Erythroblast (primary cell): Measurements from ENCODE around the gene PLS1.
A peak's percentile ranks its signal among the peaks of the same experiment; 100 is the strongest.
"Not testable (repeated sequence)": the region's sequence is repeated elsewhere in the genome, so short reads cannot be mapped to it uniquely, and the experiment has no call there.

ENCODE experiments used
- DNase-seq, 2 experiments: peaks; one replicate each; lab custom pipeline; 2025; lab: John Stamatoyannopoulos, UW
- GATA1 ChIP-seq: IDR thresholded peaks from 2 replicates; pipeline ENCODE4 v1.6.1; 2011; ENCODE audit warnings: low read depth, mild to moderate bottlenecking, control low read depth, low read length, moderate library complexity
- POLR2A ChIP-seq: IDR thresholded peaks from 2 replicates; pipeline ENCODE4 v1.6.1; 2011; ENCODE audit warnings: mild to moderate bottlenecking, low read length

The PLS1 gene

DNA sequence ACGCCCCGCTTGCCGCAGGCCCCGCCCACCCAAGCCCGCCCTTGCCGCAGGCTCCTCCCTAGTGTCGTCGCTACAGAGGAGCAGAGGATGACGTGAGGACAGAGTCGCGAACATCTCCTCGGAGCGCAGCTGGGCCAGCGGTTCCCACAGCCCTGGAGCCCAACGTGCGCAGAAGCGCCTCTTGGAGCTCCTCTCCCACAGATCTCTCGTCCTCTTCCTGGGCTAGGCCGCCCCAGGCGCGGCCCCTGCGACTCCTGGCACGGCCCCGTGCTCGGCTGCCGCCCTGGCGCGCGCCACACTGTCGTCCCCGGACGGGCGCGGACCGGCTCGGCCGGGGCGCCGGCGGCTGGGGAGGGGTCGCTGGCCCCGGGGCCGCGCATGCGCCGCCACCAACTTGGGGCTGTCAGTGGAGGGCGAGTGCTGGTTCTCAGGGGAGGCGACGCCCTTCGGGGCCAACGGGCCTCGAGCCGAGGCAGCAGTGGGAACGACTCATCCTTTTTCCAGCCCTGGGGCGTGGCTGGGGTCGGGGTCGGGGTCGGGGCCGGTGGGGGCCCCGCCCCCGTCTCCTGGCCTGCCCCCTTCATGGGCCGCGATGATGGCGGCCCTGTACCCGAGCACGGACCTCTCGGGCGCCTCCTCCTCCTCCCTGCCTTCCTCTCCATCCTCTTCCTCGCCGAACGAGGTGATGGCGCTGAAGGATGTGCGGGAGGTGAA lies 127.9 kb downstream of the PLS1 start, which contains the start of gene TRPC1:
Gene TRPC1, plus strand, starts transcription at position 67 of the 714 bp plus-strand sequence. Its CDS starts 526 bp downstream, at position 593.
- no peak for TF ChIP-seq GATA1
- peak; percentile 70 for TF ChIP-seq POLR2A
- peak; percentile 88 to 91 for DNase-seq

DNA sequence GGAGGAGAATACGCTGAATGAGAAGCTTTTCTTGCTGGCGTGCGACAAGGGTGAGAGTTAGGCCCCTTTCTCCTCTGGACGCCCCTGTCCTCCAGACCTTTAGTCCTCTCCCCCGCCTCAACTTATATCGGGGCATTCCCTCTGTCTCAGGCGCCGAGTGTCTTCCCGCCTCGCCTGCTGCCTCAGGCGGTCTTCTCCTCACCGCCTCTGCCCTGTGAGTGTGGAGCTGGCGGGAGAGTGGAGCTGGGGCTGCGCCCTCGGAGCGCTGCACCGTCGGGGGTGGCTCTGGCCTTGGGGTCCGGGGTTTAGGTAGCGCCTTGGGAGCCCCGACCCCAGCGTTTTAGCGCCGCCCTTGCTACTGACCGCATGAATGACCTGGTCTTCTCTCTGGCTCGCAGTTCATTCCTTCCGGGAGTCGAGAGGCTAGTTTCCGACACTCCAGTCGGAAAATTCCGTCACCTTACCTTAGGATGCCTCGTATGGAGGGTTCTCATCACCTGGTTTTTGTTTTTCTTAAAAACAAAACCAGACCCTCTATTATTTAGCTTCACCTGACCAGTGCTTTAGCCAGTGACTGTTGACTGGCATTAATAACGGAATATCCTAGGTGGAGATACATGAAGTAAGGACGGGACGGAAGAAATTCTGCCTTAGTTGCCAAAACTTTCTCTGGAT lies 128.6 kb downstream of the PLS1 start:
- TF ChIP-seq POLR2A: no peak
- no peak for TF ChIP-seq GATA1
- DNase-seq: no peak

DNA sequence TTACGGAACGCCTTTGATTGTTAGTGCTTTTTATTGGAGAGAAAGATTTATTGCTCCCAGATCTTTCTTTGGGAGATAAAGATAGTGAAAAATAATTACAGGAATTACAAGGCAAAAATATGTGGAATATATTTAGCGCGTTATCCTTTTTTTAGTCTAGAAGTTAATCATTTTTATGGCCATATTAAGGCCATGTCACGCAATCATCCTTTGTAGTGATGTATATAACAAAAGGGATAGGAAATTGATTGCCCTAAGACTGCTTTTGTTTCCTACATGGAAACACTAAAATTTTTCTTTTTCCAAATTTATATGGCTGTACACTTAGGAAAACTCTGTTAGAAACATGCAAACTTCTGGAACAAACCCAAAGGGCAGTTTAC lies 129.2 kb downstream of the PLS1 start:
- no peak for DNase-seq

DNA sequence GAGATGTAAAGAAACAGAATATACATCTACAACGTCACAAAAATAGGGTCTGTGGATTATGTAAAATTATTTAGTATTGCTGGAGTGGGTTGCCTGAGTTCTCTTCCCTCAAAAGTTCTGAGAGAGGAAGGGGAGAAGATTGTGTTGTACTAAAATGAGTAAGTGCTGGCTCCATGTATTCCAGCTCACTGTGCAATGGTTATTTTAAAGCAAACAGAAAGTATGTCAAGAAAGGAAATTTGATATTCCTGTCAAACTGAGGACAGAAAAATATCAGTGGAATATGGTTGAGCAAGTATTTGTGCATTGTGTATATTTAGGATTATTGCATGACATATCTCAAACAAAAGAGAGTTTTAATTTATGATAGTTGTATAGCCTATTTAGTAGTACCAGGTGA lies 129.8 kb downstream of the PLS1 start:
- DNase-seq: no peak
- no peak for TF ChIP-seq POLR2A
- TF ChIP-seq GATA1: no peak

More for the DNA sequence above, 129.2 kb downstream of the PLS1 start:
- TF ChIP-seq GATA1: no peak
- no peak for TF ChIP-seq POLR2A

DNA sequence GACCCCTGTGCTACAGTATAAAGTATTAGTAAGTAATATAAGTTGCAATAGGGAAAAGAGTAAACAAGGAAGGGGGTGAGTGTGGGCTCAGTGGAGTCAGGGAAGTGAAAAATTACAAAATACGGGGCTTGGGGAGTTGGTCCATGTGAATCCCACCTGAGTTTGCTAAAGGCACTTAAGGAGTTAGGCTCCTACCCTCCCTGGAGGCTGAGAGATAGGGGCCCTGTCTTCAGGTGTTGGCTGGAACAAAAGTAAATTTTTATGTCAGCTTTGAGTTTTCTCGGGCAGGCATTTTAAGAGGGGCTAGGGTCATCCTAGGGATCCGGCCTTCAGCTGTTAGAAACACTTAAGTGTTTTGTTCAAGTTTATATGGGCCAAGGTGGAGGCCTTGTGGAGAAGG lies 135.9 kb downstream of the PLS1 start:
- TF ChIP-seq GATA1: no peak
- no peak for TF ChIP-seq POLR2A
- DNase-seq: no peak

DNA sequence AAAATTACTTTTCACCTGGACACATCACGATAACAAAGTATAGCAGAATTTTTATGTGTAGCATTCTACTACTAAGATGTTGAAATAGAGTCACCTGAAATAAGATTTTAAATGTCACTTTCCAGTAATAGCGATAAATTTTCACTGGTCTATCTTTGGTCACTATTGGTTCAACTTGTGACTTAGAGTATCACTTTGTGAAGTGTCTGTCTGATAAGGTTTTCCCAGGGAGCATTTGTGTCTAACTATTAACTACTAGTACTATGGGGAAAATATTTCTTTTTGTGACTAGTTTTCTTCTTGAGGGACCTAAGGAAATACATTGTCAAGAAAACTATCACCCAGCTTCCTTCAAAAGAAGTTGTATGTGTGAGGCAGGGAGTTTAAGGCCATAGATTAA lies 138.6 kb downstream of the PLS1 start:
- no peak for TF ChIP-seq POLR2A
- no peak for TF ChIP-seq GATA1
- DNase-seq: no peak

DNA sequence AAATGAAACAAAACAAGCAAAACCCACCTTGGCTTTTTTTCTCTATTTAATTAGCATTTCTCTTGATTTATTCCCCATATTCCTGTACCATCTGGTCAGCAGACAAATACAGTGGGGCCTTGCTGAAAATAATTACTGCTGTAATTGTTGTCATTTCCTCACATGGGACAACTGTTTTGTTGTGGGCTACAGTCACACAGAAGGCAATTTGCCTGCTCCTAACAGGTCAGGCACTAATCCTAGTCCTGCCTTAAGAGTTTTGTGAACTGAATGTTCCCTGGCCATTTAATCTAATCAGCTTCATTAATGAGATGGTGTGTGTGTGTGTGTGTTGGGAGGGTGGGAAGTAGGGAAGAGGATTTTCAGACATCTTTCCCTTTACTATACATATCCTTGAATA lies 139.3 kb downstream of the PLS1 start:
- DNase-seq: no peak
- TF ChIP-seq POLR2A (no peak), GATA1 (no peak)

DNA sequence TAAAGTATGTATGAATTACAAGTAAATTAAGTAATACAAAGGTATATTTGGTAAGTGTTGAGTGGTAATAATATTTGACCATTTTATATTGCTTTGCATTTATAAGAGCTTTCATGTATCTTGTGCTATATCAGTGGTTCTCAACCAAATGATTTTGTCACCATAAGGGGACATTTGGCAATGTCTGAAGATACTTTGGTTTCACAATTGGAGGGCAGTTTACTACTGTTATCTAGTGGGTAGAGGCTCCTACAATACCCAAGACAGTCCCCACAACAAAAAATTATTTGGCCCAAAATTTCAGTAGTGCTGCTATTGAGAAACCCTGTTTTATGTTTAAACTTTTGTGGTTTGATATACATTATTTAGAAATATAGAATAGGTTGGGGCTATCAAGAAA lies 142.2 kb downstream of the PLS1 start:
- no peak for DNase-seq
- no peak for TF ChIP-seq POLR2A
- TF ChIP-seq GATA1: no peak

DNA sequence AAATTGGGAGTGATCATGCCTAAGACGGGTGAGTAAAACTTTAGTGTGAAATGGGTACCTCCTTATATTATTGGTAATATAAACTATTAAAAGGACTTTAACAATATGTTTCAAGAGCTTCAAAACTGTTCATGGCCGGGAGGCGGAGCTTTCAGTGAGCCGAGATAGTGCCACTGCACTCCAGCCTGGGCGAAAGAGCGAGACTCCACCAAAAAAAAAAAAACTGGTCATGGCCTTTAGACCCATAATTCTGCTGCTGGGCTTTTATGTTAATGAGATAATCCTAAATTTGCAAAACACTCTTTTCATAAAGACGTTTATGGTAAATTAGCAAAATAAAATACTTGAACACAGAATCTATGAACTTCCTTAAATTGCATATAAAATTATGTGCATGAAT lies 150.5 kb downstream of the PLS1 start:
- TF ChIP-seq POLR2A (no peak), GATA1 (no peak)
- DNase-seq: no peak

DNA sequence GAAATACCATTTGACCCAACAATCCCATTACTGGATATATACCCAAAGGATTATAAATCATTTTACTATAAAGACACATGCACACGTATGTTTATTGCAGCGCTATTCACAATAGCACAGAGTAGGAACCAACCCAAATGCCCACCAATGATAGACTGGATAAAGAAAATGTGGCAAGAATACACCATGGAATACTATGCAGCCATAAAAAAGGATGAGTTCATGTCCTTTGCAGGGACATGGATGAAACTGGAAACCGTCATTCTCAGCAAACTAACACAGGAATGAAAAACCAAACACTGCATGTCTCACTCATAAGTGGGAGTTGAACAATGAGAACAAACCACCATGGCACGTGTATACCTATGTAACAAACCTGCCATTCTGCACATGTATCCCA lies 154.3 kb downstream of the PLS1 start:
- DNase-seq: not testable (repeated sequence)

DNA sequence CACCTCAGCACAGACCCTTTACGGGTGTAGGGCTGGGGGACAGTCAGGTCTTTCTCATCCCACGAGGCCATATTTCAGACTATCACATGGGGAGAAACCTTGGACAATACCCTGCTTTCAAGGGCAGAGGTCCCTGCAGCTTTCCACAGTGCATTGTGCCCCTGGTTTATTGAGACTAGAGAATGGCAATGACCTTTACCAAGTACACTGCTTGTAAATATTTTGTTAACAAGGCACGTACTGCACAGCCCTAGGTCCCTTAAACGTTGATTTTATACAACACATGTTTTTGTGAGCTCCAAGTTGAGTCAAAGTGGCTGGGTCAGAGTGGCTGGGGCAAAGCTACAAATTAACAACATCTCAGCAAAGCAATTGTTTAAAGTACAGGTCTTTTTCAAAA lies 156.4 kb downstream of the PLS1 start:
- DNase-seq: not testable (repeated sequence)

DNA sequence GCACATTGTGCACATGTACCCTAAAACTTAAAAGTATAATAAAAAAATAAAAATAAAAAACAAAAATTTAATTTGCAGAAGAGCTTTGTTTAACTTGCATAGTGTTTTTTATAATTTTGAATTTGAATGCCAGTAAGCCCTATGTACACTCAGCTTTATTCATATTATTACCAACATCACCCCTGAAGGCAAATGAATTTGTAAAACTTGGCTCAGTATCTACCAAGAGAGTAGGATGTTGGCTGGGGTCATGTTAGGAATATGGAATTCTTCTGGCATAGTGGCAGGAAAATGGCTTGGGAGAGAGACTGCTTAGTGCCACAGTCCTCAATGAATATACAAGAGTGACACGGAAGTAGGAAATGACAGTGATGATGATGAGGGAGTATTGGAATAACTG lies 158.3 kb downstream of the PLS1 start:
- DNase-seq: no peak
- TF ChIP-seq GATA1: no peak
